KMS-11 (cell line): ENCODE data around the gene TRMT112.

ENCODE experiments used
- H2AFZ ChIP-seq: fragments of 200-600 bp; sonication (generic); 2 replicates; pipeline ENCODE4 v1.6.1; 2016; ENCODE audit warnings: antibody characterized with exemption, mixed run types, low read depth
- H3K27ac ChIP-seq: fragments of 200-600 bp; sonication (generic); 2 replicates; pipeline ENCODE4 v1.6.1; 2016; ENCODE audit warnings: mild to moderate bottlenecking, mixed run types
- H3K27me3 ChIP-seq: fragments of 200-600 bp; sonication (generic); 2 replicates; pipeline ENCODE4 v1.6.1; 2017; ENCODE audit warnings: mild to moderate bottlenecking, low read depth, mixed run types, moderate library complexity; ENCODE audit not compliant: insufficient read depth
- H3K36me3 ChIP-seq: fragments of 200-600 bp; sonication (generic); 2 replicates; pipeline ENCODE4 v1.6.1; 2017; ENCODE audit warnings: mild to moderate bottlenecking, mixed run types; ENCODE audit not compliant: insufficient read depth
- H3K4me1 ChIP-seq: fragments of 200-600 bp; sonication (generic); 2 replicates; pipeline ENCODE4 v1.6.1; 2016; ENCODE audit warnings: mild to moderate bottlenecking, low read depth, mixed run types; ENCODE audit not compliant: poor library complexity, severe bottlenecking
- H3K4me2 ChIP-seq: fragments of 200-600 bp; sonication (generic); 2 replicates; pipeline ENCODE4 v1.7.0; 2016; ENCODE audit warnings: mild to moderate bottlenecking, mixed run types
- H3K4me3 ChIP-seq: fragments of 200-600 bp; sonication (generic); IDR thresholded peaks from 2 replicates; pipeline ENCODE4 v1.6.1; 2017; ENCODE audit warnings: low read depth, low read length, mixed read lengths; ENCODE audit not compliant: insufficient read depth
- H3K79me2 ChIP-seq: fragments of 200-600 bp; sonication (generic); 2 replicates; pipeline ENCODE4 v1.6.1; 2016; ENCODE audit warnings: low read depth, mixed run types; ENCODE audit not compliant: insufficient read depth
- H3K9ac ChIP-seq: fragments of 200-600 bp; sonication (generic); 2 replicates; pipeline ENCODE4 v1.6.1; 2016; ENCODE audit warnings: mild to moderate bottlenecking, mixed run types
- H4K20me1 ChIP-seq: fragments of 200-600 bp; sonication (generic); 2 replicates; pipeline ENCODE4 v1.6.1; 2016; ENCODE audit warnings: mild to moderate bottlenecking, mixed run types; ENCODE audit not compliant: insufficient read depth
- CTCF ChIP-seq: fragments of 200-600 bp; sonication (generic); conservative IDR thresholded peaks from 2 replicates; pipeline ENCODE4 v1.6.1; 2017; ENCODE audit warnings: low read depth, mild to moderate bottlenecking, antibody characterized with exemption, low read length, moderate library complexity, mixed read lengths

TRMT112 gene

GRCh38 chr11:64276653-64277431 lies 40.5 kb downstream of the TRMT112 start:
- H3K36me3 ChIP-seq: no peaks in the 10 kb centered on the region
- TF ChIP-seq CTCF: no peak
- no peaks in the 10 kb centered on the region for H4K20me1 ChIP-seq
- H3K4me1 ChIP-seq: peaks cover 4% of the 10 kb centered on the region
- no peak overlapping the region for H3K4me3 ChIP-seq
- H3K9ac ChIP-seq: no peak overlapping the region
- H3K79me2 ChIP-seq: no peaks in the 10 kb centered on the region
- no peaks in the 10 kb centered on the region for H3K27me3 ChIP-seq
- no peak overlapping the region for H2AFZ ChIP-seq
- no peak overlapping the region for H3K4me2 ChIP-seq
- no peak overlapping the region for H3K27ac ChIP-seq

- Histone ChIP-seq H3K36me3 (no peaks in the 10 kb centered on the region), H3K79me2 (no peaks in the 10 kb centered on the region), H3K4me2 (no peak overlapping the region), H3K27me3 (no peaks in the 10 kb centered on the region), H3K4me1 (peaks cover 6% of the 10 kb centered on the region), H4K20me1 (no peaks in the 10 kb centered on the region), H3K9ac (no peak overlapping the region), H3K4me3 (no peak overlapping the region), H3K27ac (no peak overlapping the region), H2AFZ (no peak overlapping the region)
- TF ChIP-seq CTCF: no peak
Measured at GRCh38 chr11:64275841-64276240, 41.5 kb downstream of the TRMT112 start.

DNA sequence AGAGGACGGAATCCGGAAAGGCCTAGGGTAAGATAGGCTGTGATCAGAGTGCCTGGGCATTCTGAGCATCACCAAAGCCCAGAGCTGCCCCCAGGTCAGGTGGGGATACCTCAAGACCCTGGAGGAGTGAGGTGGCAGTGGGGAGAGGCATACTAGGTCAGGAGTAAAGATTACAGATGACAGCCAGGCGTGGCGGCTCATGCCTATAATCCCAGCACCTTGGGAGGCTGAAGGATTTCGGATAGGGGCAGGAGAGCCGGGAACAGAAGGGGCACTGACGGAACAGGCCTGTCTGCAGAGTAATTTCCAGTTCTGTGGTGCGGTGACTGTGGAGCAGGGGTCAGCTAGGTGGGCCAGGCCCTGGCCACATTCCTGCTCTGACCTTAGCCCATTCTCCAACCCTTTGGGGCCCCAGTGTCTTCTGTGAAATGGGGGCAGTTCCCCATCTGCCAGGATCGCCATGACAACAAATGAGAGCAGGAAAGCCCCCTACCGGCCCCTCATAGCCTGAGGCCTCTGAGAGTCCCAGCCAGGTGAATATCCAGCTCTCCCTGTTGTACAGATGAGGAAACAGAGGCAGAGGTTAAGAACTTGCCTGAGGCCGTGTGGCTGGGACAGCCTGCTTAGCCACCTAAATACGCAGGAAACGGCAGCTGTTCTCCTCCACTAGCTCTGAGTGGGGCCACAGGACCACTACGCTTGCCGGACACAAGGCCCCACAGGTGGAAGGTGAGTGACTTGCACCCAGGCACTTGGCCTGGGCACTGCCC lies 42.1 kb downstream of the TRMT112 start:
- Histone ChIP-seq H3K79me2 (no peaks in the 10 kb centered on the region), H3K4me3 (no peak overlapping the region), H3K4me1 (peaks cover 6% of the 10 kb centered on the region), H3K4me2 (no peak overlapping the region), H3K27me3 (no peaks in the 10 kb centered on the region), H3K36me3 (no peaks in the 10 kb centered on the region), H3K9ac (no peak overlapping the region), H3K27ac (no peak overlapping the region), H2AFZ (no peak overlapping the region), H4K20me1 (no peaks in the 10 kb centered on the region)
- no peak for TF ChIP-seq CTCF

DNA sequence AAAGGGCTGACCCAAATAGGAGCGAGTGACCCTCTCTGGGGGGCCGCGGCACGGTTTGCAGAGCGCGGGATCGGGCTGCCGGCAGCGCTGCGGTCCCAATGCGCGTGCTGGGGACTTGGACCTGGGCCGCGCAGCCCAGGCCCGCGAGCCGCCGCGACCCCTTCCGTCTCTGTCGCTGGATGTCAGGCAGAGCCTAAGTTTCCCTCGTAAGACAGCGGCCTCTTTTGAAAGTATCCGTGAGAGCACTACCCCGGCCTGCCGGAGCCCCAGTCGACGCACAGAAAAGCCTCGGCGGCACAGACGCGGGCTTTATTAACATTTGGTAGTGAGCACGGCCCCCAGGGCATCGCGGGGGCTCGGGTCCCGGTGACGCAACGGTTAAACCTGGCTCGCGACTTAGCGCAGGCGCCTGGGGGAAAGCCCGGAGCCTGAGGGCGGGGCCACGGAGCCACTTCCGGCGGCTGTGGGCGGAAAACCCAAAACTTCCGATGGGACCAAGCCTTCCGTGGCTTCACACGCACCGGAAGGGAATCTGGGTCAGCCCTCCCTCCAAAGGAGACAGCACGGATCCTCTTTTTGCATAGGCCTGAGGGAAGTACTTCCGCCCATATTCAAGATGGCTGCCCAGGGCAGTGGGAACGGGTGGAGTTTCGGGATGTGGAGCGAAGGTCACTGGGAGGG lies 47.7 kb downstream of the TRMT112 start:
- no peaks in the 10 kb centered on the region for H4K20me1 ChIP-seq
- no peaks in the 10 kb centered on the region for H3K79me2 ChIP-seq
- peaks cover 14% of the 10 kb centered on the region for H3K4me1 ChIP-seq
- no peaks in the 10 kb centered on the region for H3K27me3 ChIP-seq
- peak overlapping the region; percentile 86 for H3K4me2 ChIP-seq
- peak overlapping the region; percentile 86 for H3K9ac ChIP-seq
- H3K36me3 ChIP-seq: no peaks in the 10 kb centered on the region
- H3K4me3 ChIP-seq: no peak overlapping the region
- peak overlapping the region; percentile 68 for H2AFZ ChIP-seq
- no peak for TF ChIP-seq CTCF
- H3K27ac ChIP-seq: peak overlapping the region; percentile 87
